ENCODE data around the gene ATP1B1. TPM values are rescaled to one million over a fixed set of nuclear protein-coding genes. Genes with fewer than 3 reads are reported as not detected.
"Not testable (repeated sequence)": the region's sequence is repeated elsewhere in the genome, so short reads cannot be mapped to it uniquely, and the experiment has no call there.

Gene ATP1B1
- total and polyA plus RNA-seq, 10 donors, result 3.1 to 101 (median 57.3) TPM

GRCh38 chr1:169161496-169162194, 55.2 kb downstream of the ATP1B1 start:
- Histone ChIP-seq H3K27ac (no peak overlapping the region), H3K4me1 (peaks cover 0 to 2% (median 0%) of the 10 kb centered on the region in 6 donors), H3K36me3 (peaks cover 0 to 7% (median 0%) of the 10 kb centered on the region in 6 donors), H3K9me3 (no peaks in the 10 kb centered on the region), H3K4me3 (no peak overlapping the region), H3K27me3 (replicated peaks in 1 of 7) (no peaks in the 10 kb centered on the region)
- TF ChIP-seq CTCF (IDR thresholded peaks at IDR 0.05 in 8 of 11, conservative IDR thresholded peaks at IDR 0.05 in 3 of 11) (no peak), POLR2AphosphoS5 (IDR thresholded peaks at IDR 0.05) (no peak), POLR2A (IDR thresholded peaks at IDR 0.05) (no peak)
- intact Hi-C loops (cut with DNase I; ENCODE audit: low total_unique reads), result no loop called here
- 64 to 96% (median 80%) methylated on average over 4 of the region's 4 CpGs for WGBS, 5 donors
- no peak for DNase-seq

- H3K36me3 ChIP-seq, result peaks cover 0 to 11% (median 0%) of the 10 kb centered on the region in 6 donors
- WGBS, 5 donors, result 63 to 77% (median 69%) methylated on average over 5 of the region's 5 CpGs
- H3K27me3 ChIP-seq (replicated peaks in 1 of 7), result no peaks in the 10 kb centered on the region
- H3K9me3 ChIP-seq, result no peaks in the 10 kb centered on the region
- no peak for DNase-seq
- H3K27ac ChIP-seq, result no peak overlapping the region
- TF ChIP-seq POLR2A (IDR thresholded peaks at IDR 0.05) (no peak), POLR2AphosphoS5 (IDR thresholded peaks at IDR 0.05) (no peak), CTCF (IDR thresholded peaks at IDR 0.05 in 8 of 11, conservative IDR thresholded peaks at IDR 0.05 in 3 of 11) (no peak)
- H3K4me3 ChIP-seq, result no peak overlapping the region
- intact Hi-C loops (cut with DNase I; ENCODE audit: low total_unique reads), result no loop called here
- peaks cover 0 to 2% (median 0%) of the 10 kb centered on the region in 6 donors for H3K4me1 ChIP-seq
These were observed 56.6 kb downstream of the ATP1B1 start for GRCh38 chr1:169163059-169163458.

- Histone ChIP-seq H3K4me3 (no peak overlapping the region), H3K27me3 (replicated peaks in 1 of 7) (no peaks in the 10 kb centered on the region), H3K36me3 (no peaks in the 10 kb centered on the region), H3K4me1 (no peaks in the 10 kb centered on the region), H3K9me3 (peaks cover 0 to 7% (median 0%) of the 10 kb centered on the region in 8 donors), H3K27ac (no peak overlapping the region)
- 77 to 87% (median 81%) methylated on average over 2 of the region's 2 CpGs for WGBS, 5 donors
- intact Hi-C loops (cut with DNase I; ENCODE audit: low total_unique reads), result no loop called here
- TF ChIP-seq POLR2AphosphoS5 (IDR thresholded peaks at IDR 0.05) (no peak), CTCF (IDR thresholded peaks at IDR 0.05 in 8 of 11, conservative IDR thresholded peaks at IDR 0.05 in 3 of 11) (no peak), POLR2A (IDR thresholded peaks at IDR 0.05) (no peak)
- no peak for DNase-seq
These were observed 69.0 kb downstream of the ATP1B1 start for GRCh38 chr1:169175461-169175860.

GRCh38 chr1:169179431-169179830, 72.9 kb downstream of the ATP1B1 start:
- H3K27ac ChIP-seq; H3K4me3 ChIP-seq; H3K9me3 ChIP-seq; DNase-seq; intact Hi-C loops (cut with DNase I; ENCODE audit: low total_unique reads); H3K4me1 ChIP-seq; H3K36me3 ChIP-seq; H3K27me3 ChIP-seq (replicated peaks in 1 of 7): not testable (repeated sequence)
- 91 to 99% (median 95%) methylated on average over 3 of the region's 3 CpGs for WGBS, 5 donors

Measured in spleen (tissue), 11 donors.